SHP77 treated with DMSO at 0.1 percent for 48 hours (cell line): ENCODE measurements around the gene FRS3.

Experiments
- DNase-seq: peaks from one replicate; lab custom pipeline; 2025; lab: John Stamatoyannopoulos, UW

The FRS3 gene

GRCh38 chr6:41741625-41742490, 37.8 kb downstream of the FRS3 start:
- no peak for DNase-seq

GRCh38 chr6:41740366-41741162, 39.1 kb downstream of the FRS3 start:
- DNase-seq = no peak

GRCh38 chr6:41739041-41739440, 40.7 kb downstream of the FRS3 start:
- no peak for DNase-seq

- no peak for DNase-seq
These were observed 42.0 kb downstream of the FRS3 start for GRCh38 chr6:41737591-41738130.

DNA sequence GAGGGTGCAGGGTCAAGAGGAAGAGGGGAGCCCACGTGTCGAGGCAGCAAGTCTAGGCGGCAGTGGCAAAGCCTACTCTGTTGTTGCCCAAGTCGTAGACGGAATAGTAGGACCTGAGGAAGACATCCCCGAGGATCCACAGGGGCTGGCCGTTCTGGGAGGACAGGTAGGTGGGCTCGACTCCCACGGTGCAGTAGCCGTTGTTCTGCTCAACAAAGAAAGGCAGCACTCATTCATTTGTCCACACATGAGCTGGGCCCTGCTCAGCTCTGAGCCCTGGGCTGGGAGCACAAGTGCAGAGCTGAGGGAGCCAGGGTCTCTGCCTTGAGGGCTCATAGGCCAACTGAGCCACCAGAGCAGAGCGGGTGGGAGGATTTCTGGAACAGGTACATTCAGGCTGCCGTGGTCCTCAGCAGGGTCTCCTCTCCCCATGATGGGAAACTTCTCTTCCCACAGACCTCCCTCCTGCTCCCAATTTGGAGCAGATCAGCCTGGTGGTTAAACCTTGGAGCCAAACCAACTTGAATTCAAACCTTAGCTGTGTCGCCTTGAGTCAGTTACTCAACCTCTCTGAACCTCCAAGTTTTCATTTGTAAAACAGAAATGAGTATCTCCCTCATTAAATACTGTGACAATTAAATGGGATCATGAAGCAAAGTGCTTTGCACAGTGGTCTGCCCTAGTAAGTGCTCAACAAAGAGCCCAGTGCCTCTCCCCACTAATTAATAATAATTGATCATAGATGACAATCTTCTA, 42.7 kb downstream of the FRS3 start:
- DNase-seq = no peak

DNA sequence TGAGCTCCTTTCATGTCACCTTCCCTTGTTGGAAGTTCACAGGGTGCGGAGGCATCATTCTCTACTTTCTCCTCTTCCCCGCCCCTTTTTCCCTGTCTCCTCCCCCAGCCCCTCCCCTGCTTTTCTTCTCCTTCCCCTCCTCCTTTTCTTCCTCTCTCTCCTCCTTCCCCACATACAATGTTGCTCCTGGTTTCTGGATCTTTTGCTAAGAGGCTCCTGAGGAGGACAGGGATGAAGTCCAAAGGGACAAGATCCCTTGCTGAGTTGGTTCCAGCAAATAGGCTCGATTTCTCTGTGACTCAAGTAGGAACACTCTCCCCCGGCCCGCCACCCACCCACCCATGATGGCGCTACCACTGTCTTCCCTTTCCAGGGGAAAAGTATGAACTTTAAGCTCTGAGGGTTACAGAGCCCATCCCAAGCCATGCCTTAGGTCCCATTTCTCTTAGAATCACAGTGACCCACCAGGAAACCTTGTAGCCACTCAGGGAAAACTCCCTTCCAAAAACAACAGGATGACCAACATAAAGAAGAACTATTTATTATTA, 43.4 kb downstream of the FRS3 start:
- DNase-seq = no peak

DNA sequence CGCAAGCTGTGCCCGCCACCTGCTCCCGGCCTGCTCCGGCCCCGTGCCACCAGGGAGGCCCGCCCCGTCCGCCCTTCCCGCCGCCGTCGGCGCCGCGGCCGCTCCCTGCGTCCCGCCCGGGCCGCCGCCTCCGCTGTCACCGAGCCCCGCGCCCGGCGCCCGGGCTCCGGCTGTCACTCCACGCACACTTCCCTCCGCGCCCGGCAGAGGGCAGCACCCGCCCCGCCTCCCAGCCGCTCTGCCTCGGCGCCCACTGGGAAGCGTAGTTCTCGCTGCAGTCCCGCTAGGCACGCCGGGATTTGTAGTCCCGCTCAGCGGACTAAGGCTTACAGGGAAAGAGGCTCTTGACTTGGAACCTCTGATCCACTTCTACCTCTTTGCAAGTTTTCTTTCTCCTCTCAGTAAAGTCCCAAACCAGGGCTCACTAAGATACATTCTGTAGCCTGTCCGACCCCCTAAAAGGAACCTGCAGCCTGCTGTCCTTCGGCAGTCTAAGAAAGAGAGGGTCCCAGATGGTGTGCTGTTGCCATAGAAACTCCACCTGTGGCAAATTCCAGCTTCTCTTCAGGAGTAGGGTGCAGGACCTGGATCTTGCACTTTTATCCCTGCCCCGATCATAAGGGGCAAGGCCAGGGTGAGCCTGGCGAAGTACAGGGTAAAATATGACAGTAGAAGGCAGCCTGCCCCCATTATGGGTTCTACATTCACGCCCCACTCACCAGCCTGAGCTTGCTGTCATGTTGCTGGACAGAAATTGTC, 44.1 kb downstream of the FRS3 start, which contains the start of gene TFEB:
TSS of gene TFEB (minus strand) at position 182 of the 759 bp plus-strand sequence. CDS start 44,395 bp downstream, outside the sequence.
- peak; percentile 64 for DNase-seq

GRCh38 chr6:41734666-41735426, 44.9 kb downstream of the FRS3 start:
- DNase-seq = no peak

- DNase-seq = peak; percentile 45
These were observed 45.7 kb downstream of the FRS3 start for GRCh38 chr6:41733707-41734665.

DNA sequence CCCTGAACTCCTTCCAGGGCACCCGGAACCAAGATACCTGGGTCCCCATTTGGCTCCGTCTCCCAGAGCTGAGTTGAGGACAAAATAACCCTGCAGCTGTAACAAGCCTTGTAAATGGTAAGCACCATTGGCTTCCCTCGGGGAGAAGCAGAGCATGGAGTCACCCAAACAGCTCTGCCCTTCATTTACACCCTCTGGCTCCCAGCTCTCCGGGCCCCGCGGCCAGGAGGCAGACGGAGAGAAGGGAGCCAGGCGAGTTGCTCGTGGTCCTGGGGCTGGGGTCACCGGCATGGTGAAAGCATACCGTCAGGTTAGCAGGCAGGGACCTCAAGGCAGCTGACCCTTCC, 46.4 kb downstream of the FRS3 start:
- DNase-seq = no peak

- no peak for DNase-seq
These were observed 46.9 kb downstream of the FRS3 start for GRCh38 chr6:41732591-41733359.

DNA sequence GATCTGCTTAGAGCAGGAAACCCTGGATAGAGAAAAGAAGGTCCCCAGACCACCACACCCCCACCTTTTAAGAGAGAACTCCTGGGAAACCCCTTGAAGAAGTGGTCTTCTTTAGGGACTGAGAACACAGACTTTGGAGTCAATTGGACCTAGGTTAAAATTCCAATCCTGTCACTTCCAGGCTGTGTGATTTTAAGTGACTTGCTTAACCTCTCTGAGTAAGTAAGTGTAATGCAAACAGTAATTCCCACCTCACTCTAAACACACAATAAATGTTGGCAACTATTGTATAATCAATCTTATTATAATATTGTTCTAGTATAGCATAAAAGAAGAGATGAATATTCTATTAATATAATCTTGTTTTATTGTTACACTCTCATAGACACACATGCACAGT, 47.6 kb downstream of the FRS3 start:
- no peak for DNase-seq

GRCh38 chr6:41731561-41732086, 48.1 kb downstream of the FRS3 start:
- DNase-seq = no peak

GRCh38 chr6:41730531-41731436, 48.9 kb downstream of the FRS3 start:
- no peak for DNase-seq

DNA sequence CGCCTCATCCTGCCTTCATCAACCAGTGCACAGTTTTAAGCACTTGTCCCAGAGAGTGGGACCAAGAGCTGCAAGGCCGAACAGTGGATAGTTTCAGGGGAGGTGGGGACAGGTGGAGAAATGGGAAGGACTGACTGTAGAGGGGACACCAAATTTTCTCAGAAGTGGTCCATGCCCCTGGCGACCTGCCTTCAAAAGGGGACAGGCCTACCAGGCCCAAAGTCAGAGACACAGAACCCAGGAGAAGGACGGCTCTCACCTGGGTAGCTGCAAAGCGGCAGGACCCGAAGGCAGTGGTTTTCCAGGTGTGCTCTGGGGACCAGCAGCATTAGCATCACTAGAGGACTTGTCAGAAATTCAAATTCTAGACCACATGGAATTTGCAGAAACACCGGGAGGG, 50.1 kb downstream of the FRS3 start:
- no peak for DNase-seq

- DNase-seq = no peak
These were observed 50.7 kb downstream of the FRS3 start for GRCh38 chr6:41728954-41729353.
